SKM-1 treated with dmso at 0.1 percent for 144 hours (cell line): ENCODE data around the gene METTL1.
"Not testable (repeated sequence)": the region's sequence is repeated elsewhere in the genome, so short reads cannot be mapped to it uniquely, and the experiment has no call there.

Source experiments
- DNase-seq: peaks from one replicate; lab custom pipeline; 2025; ENCODE audit not compliant: unreplicated experiment; lab: John Stamatoyannopoulos, UW

METTL1 gene

DNA sequence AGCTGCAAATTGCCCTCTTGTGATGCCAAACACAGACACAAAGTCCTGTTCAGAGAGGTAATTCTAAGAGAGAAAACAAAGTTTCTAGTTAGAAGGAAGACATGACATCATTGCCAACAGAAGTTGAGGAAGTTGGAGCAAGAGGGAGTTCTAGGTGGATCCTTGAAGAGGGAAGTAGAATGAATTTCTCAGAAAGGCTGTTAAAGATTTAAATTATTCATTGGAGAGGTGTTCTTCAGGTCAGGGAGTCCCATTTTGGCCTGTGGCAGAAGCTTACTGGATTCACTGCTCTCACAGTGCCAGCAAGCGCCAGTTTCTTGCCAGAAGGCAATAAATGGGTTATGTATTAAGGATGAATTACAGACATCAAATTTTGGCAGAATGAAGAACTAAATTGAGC, 26.0 kb upstream of the METTL1 start:
- DNase-seq = peak; percentile 24

DNA sequence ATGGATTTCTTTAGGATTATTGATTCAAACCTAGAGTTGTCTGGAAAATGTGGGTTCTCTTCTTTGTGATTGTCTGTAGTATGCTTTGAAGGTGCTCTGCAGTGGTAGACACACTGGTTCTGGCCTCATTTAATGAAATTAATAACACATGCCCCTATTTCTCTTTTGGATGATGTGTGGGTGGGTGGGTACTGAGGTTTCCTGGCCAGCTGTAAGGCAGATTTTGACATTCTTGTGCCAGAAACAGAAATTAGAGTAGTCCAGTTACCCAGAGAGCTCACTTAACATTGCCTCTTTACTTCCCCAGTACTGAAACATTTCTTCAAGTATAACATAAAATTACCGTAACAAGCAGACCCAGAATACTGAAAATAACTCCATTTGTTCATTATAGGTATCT, 25.1 kb upstream of the METTL1 start:
- DNase-seq = no peak

DNA sequence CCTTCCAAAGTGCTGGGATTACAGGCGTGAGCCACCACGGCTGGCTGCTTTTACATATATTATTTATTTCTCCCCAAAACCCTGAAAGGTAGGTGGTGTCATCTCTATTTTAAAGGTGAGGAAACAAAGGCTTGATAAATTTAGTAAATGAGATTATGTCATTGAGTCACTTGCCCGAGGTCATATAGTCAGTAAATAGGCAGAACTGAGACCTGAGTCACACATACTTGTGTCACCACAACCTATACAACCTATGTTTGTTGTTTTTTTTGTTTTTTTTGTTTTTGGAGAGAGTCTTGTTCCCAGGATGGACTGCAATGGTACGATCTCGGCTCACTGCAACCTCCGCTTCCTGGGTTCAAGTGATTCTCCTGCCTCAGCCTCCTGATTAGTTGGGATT, 23.4 kb upstream of the METTL1 start:
- no peak for DNase-seq

DNA sequence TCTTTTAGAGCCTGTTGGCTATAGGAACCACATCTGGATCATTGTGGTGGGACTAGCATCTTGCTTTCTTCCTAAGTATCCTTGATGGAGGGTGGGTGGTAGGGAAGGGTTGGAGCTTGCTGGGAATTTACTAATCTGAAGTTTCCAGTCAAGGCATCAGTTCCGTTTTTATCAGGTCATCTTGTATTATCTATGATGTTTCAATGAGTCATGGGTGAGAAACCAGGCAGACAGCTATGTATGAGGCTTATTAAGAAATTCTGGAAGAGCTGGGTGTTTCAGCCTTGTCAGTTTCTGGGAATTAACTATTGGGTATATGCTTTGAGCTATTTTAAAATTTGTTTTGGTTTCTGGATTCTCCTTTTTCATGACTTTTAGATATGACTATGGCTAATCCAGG, 22.0 kb upstream of the METTL1 start:
- no peak for DNase-seq

DNA sequence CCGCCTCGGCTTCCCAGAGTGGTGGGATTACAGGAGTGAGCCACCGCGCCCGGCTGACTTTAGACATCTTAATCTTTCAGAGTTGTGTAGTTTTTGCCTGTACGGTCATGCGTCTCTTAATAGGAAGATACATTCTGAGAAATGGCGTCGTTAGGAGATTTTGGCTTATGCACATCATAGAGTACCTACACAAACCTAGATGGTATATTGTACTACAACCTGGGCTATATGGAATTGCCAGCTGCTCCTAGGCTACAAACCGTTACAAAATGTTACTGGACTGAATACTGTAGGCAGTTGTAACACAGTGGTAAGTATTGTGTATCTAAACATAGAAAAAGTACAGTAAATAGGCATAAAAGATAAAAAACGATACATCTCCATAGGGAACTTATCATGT, 12.0 kb upstream of the METTL1 start:
- no peak for DNase-seq

DNA sequence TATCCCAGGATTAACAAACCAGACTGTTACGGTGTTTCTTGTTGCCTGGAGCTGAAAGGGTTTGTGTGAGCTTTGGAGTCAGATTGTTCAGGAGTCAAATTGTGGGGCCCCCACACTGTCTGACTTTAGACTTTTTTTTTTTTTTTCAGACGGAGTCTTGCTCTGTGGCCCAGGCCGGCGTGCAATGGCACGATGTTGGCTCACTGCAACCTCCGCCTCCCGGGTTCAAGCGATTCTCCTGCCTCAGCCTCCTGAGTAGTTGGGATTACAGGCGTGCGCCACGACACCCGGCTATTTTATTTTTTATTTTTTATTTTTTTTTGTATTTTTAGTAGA, 11.5 kb upstream of the METTL1 start:
- DNase-seq = no peak

DNA sequence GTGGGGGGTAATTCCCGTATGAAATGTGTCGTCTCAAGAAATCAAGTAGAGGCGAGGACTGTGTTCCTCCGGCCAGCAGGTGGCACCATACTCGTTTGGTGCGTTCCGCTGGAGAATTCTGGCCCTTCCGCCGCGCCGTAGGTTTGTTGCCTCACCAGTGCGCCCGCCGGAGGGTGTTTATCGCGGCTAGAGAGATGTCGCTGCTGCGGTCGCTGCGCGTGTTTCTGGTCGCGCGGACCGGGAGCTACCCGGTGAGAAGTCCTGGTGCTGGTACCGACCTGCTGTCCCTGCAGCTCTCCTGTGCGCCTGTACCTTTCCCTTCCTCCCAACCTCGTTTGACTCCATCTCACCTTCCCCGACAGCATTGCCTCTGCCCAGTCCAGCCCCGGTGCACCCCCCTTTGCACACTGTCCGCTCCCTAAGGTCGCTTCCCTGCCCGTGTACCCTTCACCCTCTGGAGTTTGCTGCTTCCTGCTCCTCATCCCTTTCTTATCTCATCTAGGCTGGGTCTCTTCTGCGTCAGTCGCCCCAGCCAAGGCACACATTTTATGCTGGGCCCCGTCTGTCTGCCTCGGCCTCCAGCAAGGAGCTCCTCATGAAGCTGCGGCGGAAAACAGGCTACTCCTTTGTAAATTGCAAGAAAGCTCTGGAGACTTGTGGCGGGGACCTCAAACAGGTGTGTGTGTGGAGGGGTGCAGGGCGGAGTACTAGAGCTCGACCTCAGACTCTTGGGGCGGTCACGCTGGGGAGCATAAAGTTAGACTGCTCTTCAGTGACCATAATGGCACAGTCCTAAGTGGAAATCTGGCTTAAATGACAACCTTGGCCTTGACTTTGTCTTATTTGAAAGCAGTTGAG, 10.9 kb upstream of the METTL1 start, which contains the start of gene TSFM:
TSS of gene TSFM (plus strand) at position 180 of the 858 bp plus-strand sequence. CDS start at position 195, 15 bp downstream.
- DNase-seq = peak; percentile 42

DNA sequence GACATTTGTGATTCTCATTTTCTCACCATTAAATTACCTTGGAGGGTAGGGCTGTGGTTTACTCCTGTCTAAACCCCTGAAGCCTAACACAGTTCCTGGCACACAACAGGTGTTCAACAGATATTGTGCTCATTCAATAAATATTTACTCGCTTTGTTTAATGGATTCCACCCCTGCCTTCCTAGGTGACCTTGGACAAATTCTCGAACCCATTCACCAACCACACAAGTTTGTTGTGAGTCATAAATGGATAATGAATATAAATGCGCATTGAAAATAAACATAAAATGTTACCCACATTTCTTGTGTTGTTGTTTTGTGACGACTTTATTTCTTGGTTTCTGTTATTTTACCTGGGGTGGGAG, 10.3 kb upstream of the METTL1 start:
- no peak for DNase-seq

DNA sequence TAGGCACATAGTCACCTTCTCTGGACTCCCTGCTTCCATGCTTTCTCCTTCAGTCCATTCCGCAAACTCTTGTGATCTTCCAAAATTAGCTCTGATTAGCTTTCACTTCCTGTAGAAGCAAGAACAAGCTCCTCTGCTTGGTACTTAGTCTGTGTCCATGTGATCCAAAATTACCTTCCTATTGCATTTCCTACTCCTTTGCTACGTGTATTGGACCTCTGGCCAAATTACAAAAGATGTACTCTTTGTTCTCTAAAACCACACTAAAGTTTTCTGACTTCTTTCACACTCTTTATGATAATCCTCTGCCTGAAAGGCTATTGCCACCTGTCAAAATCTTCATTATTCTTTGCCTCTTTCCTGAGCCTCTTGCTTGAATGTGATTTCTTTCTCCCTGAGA, 9.9 kb upstream of the METTL1 start:
- no peak for DNase-seq

DNA sequence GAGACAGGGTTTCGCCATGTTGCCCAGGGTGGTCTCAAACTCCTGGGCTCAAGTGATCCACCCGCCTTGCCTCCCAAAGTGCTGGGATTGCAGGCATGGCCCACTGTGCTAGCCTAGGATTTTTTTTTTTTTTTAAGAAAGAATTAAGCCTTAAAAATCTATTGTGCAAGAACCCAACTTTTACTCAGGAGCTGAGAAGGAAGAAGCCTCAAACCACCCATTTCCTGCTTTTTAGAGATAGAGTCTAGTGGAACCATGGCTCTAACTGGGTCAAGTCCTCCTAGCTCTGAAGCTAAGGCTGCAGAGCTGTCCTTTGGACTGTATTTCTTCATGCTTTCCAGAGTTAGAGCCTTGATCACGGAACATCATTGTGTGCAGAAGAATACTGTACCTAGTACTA, 9.3 kb upstream of the METTL1 start:
- DNase-seq = peak; percentile 49

DNA sequence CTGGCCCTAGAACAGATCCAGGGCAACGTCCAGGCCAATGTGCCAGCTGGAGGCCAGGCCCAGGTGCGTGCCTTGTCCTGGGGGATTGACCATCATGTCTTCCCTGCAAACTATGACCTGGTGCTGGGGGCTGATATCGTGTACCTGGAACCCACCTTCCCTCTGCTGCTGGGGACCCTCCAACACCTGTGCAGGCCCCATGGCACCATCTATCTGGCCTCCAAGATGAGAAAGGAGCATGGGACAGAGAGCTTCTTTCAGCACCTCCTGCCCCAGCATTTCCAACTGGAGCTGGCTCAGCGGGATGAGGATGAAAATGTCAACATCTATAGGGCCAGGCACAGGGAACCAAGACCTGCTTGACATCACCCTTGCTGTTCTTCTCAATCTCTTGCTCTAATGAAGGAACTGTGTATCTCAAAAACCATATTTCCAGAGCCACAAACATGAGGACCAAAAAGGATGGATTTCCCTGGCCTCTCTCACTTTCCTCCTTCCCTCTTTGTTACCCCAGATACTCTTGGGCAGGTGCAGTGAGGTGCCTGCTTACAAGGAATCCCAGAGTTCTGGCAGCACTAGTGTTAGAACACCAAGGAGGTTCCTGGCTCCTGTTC, 8.5 kb upstream of the METTL1 start:
- no peak for DNase-seq

DNA sequence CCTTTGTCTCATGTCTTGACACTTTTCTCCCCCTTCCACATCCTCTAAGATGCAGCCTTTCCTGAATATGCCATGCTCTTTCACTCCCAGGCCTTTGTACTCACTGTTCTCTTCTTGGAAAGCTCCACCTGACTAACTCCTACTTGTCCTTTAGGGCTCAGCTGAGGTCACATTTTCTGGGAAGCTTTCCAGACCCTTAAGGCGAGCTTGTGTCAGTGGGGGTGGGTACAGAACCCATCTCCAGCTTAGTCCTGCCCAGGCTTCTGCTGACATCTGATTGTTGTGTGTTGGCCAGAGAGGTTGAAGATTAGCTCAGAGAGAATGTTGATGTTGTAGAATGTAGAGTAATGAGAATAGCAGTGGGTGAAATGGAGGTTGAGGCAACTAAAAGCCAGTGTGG, 7.8 kb upstream of the METTL1 start:
- DNase-seq = no peak

DNA sequence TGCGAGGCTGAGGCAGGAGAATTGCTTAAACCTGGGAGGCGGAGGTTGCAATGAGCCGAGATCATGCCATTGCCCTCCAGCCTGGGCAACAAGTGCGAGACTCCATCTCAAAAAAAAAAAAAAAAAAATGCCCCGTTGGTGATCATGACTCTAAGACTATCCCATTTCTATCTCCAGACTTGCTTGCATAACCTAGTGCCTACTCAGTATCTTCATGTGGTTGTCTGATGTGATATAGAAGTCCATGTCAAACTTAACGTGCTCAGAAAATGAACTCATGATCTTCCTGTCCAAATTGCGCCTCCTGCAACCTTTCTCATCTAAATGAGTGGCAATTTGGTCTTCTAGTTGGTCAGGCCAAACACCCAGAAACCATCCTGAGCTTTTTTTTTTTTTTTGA, 6.0 kb upstream of the METTL1 start:
- DNase-seq = no peak

DNA sequence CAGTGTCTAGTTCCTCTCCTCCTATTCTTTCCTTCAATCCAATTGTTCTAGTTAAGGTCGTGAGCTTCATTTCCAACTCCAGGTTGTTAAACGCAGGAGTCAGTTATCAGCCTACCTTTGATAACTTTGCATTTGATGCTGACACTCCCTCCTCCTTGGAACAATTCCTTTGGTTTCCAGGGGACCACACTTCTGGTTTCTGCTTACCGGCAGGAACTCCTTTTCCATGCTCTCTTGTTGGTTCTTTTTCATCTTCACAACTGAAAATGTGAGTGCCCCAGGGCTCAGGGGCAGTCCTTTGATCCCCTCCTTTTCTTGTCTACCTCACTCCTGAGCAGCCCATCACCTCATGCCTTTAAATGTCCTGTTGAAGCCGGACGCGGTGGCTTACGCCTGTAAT, 5.5 kb upstream of the METTL1 start:
- DNase-seq = no peak

DNA sequence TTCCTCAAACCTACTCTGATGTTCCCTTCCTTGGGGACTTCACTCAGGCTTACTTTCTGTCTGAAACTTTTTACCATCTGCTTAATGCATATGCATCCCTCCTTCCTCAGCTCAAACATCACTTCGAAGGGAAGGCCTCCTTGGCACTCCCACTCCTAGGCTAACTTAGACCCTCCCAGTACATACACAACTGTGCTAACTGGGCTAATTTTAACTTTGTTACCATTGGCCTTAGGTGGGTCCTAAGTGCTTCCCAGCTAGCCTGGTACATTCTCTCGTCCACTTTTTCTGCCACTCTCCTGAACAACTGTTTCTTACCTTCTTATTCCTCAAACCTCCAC, 4.3 kb upstream of the METTL1 start:
- no peak for DNase-seq

DNA sequence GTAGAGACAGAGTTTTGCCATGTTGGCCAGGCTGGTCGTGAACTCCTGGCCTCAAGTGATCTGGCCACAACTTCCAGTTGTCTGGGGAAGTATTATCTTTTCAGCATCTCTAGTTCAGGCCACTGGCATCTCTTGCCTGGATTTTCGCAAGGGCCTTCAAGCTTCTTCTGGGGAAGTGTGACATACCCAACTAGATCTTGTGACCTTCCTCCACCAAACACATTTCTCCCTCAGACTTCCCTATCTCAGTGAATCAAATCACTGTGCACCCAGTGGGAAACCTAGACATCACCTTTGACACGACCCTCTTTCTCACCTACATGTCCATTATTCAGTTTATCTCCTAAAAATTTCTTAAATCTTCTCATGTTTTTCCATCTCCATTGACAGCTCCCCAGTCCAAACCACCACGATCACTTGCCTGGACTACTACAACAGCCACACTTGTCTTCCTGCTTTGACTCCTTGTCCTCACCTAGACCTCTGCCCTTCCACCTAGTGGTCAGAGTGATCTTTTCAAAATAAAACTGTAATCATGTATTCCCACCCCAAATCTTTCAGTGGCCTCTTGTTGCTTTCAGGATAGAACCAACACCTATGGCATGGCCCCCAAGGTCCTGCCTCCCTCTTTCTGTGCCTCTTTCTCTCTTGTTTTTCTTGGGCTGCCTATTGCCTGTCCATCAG, 3.8 kb upstream of the METTL1 start:
- DNase-seq = peak; percentile 36

DNA sequence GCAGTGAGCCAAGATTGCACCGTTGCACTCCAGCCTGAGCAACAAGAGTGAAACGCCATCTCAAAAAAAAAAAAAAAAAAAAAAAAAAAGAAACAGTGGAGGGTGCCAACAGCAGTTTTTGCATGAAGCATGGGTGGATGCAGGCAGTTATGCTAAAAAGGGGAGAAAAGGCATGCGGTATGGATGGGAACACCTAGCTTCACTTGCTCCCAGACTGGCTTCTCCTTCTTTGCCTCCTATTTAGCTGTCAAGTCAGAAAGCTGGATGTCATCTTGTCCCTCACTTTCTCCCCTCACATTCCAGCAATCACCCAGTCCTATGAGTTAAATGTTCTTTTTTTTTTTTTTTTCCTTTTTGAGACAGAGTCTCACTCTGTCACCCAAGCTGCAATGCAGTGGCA, 3.1 kb upstream of the METTL1 start:
- no peak for DNase-seq

DNA sequence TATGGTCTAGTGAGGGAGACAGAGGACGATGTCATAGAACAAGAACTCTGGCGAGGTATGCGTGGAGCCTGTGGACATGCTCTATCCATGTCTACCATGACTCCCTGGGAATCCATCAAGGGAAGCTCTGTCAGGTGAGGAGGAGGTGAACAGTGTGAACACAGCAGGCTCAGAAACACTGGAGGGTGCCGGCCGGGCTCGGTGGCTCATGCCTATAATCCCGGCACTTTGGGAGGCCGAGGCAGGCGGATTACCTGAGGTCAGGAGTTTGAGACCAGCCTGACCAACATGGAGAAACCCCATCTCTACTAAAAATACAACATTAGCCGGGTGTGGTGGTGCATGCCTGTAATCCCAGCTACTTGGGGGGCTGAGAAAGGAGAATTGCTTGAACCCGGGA, 2.7 kb upstream of the METTL1 start:
- not testable (repeated sequence) for DNase-seq

DNA sequence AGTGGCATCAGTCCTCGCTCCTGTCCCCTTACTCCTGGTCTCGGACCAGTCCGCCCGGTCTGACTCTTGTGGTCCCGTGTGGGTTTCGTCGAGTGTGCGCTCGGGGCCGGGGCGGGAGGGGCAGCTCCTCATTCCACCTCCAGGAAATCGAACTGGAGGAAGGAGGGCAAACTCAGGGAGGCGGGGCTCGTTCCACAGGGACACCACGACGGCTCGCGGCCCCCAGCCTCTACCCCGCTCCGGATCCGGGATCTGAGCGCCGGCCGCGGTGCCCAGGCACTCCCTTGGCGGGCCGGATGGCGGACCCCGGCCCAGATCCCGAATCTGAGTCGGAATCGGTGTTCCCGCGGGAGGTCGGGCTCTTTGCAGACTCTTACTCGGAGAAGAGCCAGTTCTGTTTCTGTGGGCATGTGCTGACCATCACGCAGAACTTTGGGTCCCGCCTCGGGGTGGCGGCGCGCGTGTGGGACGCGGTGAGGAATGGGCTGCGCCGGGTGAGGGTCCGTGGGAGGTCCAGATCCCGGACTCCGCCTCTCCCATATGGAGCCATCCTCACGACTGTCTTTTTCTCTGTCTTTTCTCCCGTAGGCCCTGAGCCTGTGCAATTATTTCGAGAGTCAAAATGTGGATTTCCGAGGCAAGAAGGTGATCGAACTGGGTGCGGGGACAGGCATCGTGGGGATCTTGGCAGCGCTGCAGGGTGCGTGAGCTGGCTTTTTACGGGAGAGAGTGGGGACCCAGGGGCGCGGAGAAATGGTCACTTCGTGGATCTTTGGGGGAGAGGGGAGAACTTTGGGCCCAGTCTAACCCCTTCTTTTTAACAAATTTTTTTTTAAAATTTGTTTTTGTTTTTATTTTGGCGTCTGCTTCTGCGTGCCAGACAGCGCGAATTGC, 771 bp upstream of the METTL1 start, which contains the start of gene EEF1AKMT3:
TSS of gene EEF1AKMT3 (plus strand) at position 186 of the 894 bp plus-strand sequence. CDS start at position 297, 111 bp downstream.
- DNase-seq = no peak

DNA sequence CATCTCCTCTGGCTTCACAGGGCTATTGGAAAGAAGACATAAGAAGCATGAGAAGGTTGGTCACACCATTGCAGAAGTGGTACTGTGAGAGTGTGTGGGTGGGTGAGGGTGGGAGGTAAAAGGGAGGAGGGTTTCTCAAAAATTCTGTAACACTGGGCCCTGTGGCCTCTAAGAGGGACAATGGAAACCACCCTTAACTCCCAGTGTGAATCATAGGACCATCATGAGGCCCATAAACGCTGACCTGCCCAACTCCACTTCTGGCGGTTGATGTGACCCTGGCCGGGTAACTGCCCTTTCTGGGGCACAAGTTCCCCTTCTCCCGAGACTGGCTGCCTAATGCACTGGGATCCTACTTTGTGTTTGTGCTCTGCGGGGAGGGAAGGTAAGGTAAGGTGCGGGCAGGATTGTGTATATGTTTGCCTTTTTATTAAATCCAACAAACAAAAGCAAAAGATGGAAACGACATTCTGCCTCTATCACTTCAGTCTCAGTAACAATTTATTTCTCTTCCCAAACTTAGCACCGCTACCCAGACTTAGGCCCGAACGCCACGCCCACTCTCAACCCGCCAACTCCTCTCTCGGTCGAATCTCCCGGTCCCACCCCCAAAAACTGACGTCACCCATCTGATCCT, 551 bp downstream of the METTL1 start:
- DNase-seq = peak; percentile 65

DNA sequence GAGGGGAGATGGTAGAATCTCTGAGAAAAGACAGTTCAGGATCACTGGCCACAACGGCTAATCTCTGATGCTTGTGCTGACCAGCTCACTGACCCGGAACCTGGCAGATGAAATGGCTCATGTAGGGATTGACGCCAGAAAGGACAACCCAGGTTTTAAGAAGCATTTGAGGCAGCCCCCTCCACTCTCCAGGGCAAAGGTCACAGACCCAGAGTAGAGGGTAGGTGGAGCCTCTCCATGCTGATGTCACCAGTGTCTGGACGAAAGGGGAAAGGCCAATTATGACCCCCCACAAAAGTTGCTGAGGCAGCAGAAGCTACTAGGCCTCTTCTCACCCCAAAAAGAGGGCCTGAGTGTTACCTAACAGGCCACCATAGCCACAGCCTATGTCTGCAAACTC, 1.2 kb downstream of the METTL1 start:
- DNase-seq = no peak
